Mucosa of stomach (tissue), 1 donor: ENCODE results near the gene CDC27.

Experiments
- H3K27me3 ChIP-seq: one replicate; pipeline ENCODE4 v1.7.0; 2013; ENCODE audit warnings: mild to moderate bottlenecking, low read length; ENCODE audit not compliant: control insufficient read depth, insufficient read depth
- H3K36me3 ChIP-seq: one replicate; pipeline ENCODE4 v1.7.0; 2013; ENCODE audit warnings: low read length; ENCODE audit not compliant: control insufficient read depth, insufficient read depth
- H3K4me1 ChIP-seq: one replicate; pipeline ENCODE4 v1.7.0; 2013; ENCODE audit warnings: mild to moderate bottlenecking, low read length; ENCODE audit not compliant: control insufficient read depth, insufficient read depth
- H3K4me3 ChIP-seq: one replicate; pipeline ENCODE4 v1.7.0; 2013; ENCODE audit warnings: low read length
- H3K9ac ChIP-seq: one replicate; pipeline ENCODE4 v1.7.0; 2013; ENCODE audit warnings: mild to moderate bottlenecking, low read length, moderate library complexity
- H3K9me3 ChIP-seq: one replicate; pipeline ENCODE4 v1.7.0; 2013; ENCODE audit warnings: mild to moderate bottlenecking, low read length, moderate library complexity; ENCODE audit not compliant: control insufficient read depth
- donor health status: Pancreatic carcinoma.

CDC27 gene, protein sequence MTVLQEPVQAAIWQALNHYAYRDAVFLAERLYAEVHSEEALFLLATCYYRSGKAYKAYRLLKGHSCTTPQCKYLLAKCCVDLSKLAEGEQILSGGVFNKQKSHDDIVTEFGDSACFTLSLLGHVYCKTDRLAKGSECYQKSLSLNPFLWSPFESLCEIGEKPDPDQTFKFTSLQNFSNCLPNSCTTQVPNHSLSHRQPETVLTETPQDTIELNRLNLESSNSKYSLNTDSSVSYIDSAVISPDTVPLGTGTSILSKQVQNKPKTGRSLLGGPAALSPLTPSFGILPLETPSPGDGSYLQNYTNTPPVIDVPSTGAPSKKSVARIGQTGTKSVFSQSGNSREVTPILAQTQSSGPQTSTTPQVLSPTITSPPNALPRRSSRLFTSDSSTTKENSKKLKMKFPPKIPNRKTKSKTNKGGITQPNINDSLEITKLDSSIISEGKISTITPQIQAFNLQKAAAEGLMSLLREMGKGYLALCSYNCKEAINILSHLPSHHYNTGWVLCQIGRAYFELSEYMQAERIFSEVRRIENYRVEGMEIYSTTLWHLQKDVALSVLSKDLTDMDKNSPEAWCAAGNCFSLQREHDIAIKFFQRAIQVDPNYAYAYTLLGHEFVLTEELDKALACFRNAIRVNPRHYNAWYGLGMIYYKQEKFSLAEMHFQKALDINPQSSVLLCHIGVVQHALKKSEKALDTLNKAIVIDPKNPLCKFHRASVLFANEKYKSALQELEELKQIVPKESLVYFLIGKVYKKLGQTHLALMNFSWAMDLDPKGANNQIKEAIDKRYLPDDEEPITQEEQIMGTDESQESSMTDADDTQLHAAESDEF

DNA sequence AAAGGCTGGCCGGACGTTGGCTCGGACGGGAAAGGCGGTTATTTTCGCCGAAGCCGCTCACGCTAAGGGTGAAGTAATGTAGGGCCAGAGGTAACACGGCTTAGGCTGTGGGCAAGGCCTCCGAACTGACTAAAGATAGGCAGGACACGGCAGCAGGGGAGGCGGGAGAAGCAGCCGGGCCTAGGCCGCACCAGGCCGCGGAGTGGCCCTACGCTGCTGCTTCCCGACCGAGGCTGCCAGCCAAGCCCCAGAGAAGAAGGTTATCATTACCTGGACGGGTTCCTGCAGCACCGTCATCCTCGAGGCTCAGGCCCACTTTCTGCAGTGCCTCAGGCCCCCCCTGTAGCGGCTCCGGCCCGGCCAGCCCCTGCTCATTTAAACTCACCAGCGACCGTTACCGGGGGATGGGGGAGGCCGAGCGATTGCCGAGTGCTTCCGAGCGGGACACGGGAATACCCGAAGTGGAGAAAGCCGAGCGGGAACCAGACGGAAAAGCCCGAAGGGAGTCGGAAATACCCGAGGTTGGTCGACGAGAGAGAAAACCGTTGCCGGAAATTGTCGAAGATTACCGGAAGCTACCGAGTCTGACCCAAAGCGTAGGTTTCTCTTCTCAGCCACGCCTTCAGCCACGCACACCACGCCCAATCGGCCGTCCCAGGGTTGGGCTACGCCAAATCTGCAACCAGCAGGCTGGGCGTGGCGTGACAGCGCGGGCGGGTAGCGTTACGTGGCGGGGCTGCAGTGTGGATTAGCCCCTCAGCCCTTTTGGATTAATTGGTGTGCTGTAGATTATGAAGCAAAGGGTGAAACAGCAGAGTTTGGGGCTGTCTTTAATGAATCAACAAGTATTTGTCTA, at the start of gene CDC27:
Gene CDC27 (minus strand): TSS at position 420 of the 856 bp plus-strand sequence. CDS start 123 bp downstream, at position 297.
- H3K9ac ChIP-seq, result peak within 1 kb of the TSS; percentile 89
- peak within 1 kb of the TSS; percentile 44 for H3K4me3 ChIP-seq
- no peaks in the 10 kb centered on the region for H3K27me3 ChIP-seq
- no peaks in the 10 kb centered on the region for H3K36me3 ChIP-seq
- H3K9me3 ChIP-seq, result no peaks in the 10 kb centered on the region
- H3K4me1 ChIP-seq, result no peaks in the 10 kb centered on the region

DNA sequence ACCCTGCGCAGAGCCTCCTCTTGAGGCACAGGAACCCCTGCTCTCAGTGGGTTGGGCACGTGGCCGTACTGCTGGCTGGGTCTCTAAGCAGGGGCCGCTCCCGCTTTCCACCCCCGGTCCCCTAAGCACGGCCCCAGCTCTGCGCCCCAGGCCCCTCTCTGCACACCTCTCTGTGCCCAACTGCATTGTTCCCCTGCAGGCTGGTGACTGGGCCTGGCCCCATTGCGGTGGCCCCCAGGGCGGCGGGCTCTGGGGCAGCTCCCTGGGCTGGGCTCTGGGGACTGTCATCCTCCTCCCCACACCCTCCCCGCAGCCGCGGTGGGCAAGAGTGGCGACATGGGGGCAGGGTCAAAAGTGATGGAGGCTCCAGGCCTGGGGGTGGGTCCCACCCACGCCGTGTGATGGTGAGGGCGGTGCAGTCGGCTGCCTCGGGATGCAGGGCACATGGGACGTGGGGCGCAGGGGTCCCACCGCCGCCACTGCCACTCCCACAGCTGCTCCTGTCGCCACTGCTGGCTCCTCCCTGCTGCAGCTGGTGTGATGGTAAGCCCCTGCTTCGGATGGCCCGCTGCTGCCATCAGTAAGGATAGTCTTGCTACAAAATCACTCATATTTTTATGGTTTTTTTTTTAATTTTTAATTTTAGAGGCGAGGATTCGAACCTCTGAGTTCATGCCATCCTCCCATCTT, 49.4 kb upstream of the CDC27 start:
- no peaks in the 10 kb centered on the region for H3K9me3 ChIP-seq
- H3K36me3 ChIP-seq, result no peaks in the 10 kb centered on the region
- H3K9ac ChIP-seq, result no peak overlapping the region
- no peaks in the 10 kb centered on the region for H3K27me3 ChIP-seq
- no peaks in the 10 kb centered on the region for H3K4me1 ChIP-seq
- no peak overlapping the region for H3K4me3 ChIP-seq

- Histone ChIP-seq H3K4me1 (no peaks in the 10 kb centered on the region), H3K36me3 (no peaks in the 10 kb centered on the region), H3K27me3 (no peaks in the 10 kb centered on the region), H3K9ac (no peak overlapping the region), H3K9me3 (no peaks in the 10 kb centered on the region), H3K4me3 (no peak overlapping the region)
Observed at GRCh38 chr17:47237841-47238240, 48.7 kb upstream of the CDC27 start.

DNA sequence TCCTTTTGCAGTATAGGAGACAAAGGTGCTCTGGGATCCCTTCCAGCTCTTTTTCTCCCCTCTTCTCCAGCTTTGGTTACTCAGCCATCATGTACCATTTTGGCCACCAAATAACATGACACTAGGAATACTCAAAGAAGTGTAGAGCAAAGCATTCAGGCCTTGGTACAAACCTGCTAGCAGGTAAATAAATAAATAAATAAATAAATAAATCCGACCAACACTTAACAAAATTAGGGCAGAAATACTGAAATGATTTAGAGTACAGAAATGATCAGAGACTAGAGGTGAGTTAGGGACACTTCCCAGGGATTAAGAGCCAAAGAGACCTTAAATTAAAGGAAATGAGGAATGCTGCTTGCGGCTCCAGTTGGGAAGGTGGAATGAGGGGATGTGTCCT, 46.8 kb upstream of the CDC27 start:
- Histone ChIP-seq H3K27me3 (no peaks in the 10 kb centered on the region), H3K9ac (no peak overlapping the region), H3K9me3 (no peaks in the 10 kb centered on the region), H3K4me3 (no peak overlapping the region), H3K4me1 (no peaks in the 10 kb centered on the region), H3K36me3 (no peaks in the 10 kb centered on the region)

DNA sequence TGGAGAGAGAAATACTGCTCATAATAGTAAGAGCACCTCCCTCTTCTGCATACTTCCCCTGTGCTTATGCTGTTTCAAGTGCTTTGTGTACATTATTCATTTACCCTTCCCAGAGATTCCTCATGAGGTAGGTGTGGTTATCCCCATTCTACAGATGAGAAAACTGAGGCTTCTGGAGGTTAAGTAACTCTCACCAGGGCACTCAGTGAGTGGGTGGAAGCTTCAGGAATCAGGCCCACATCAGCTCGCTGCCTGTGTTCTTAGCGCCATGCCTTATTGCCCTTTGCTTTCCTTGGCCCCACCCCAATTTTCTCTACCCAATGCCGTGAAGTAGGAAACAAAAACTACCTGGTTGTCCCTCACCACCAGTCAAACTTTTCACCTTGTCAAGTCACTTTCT, 46.4 kb upstream of the CDC27 start:
- H3K36me3 ChIP-seq, result no peaks in the 10 kb centered on the region
- no peak overlapping the region for H3K4me3 ChIP-seq
- H3K27me3 ChIP-seq, result no peaks in the 10 kb centered on the region
- H3K9ac ChIP-seq, result no peak overlapping the region
- H3K9me3 ChIP-seq, result no peaks in the 10 kb centered on the region
- H3K4me1 ChIP-seq, result no peaks in the 10 kb centered on the region

DNA sequence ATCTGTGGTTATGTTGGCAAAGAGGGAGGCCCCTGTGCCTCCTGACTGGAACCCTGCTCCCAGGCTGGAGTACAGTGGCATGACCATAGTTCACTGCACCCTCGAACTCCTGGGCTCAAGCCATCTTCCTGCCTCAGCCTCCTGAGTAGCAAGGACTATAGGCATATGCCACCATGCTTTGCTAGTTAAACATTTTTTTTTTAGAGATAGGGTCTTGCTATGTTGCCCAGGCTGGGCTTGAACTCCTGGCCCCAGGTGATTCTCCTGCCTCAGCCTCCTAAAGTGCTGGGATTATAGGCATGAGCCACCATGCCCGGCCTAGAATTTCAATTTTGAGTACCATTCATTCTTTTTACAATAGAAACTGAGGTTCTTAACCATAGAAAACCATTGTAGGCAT, 43.4 kb upstream of the CDC27 start:
- H3K9me3 ChIP-seq, result no peaks in the 10 kb centered on the region
- H3K27me3 ChIP-seq, result no peaks in the 10 kb centered on the region
- no peaks in the 10 kb centered on the region for H3K36me3 ChIP-seq
- no peak overlapping the region for H3K9ac ChIP-seq
- no peak overlapping the region for H3K4me3 ChIP-seq
- peaks cover 7% of the 10 kb centered on the region for H3K4me1 ChIP-seq

DNA sequence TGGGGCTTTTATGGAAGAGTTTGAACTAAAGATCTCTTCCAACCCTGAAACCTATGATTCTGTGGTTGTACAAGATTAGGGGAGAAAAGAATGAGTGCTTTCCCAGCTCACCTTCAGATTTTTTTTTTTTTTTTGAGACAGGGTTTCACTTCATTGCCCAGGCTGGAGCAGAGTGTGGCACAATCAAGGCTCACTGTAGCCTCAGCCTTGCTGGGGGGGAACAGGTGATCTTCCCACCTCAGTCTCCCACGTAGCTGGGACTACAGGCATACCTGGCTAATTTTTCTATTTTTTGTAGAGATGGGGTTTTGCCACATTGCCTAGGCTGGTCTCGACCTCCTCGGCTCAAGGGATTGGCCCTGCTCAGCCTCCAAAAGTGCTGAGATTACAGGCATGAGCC, 42.8 kb upstream of the CDC27 start:
- Histone ChIP-seq H3K9ac (no peak overlapping the region), H3K4me3 (no peak overlapping the region), H3K36me3 (no peaks in the 10 kb centered on the region), H3K4me1 (peaks cover 7% of the 10 kb centered on the region), H3K27me3 (no peaks in the 10 kb centered on the region), H3K9me3 (no peaks in the 10 kb centered on the region)

DNA sequence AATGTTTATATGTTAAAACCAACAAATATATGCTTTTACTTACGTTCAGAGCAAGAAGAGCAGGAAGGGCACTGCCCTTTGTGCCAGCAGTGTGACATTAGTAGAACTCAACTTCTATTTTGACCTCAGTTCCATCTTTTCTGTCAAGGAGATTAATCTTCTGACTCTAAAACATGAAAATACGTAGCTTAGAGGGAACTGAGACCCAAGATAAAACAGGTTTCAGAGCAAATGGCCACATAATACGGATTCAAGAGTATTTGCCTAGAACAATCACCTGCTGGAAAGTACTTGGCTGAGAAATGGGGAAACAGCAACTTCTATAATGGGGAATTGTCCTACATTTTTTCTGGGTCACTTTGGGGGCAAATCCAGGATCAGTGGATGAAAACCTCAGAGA, 42.2 kb upstream of the CDC27 start:
- H3K27me3 ChIP-seq, result no peaks in the 10 kb centered on the region
- H3K4me3 ChIP-seq, result no peak overlapping the region
- no peak overlapping the region for H3K9ac ChIP-seq
- no peaks in the 10 kb centered on the region for H3K36me3 ChIP-seq
- peaks cover 9% of the 10 kb centered on the region for H3K4me1 ChIP-seq
- no peaks in the 10 kb centered on the region for H3K9me3 ChIP-seq

DNA sequence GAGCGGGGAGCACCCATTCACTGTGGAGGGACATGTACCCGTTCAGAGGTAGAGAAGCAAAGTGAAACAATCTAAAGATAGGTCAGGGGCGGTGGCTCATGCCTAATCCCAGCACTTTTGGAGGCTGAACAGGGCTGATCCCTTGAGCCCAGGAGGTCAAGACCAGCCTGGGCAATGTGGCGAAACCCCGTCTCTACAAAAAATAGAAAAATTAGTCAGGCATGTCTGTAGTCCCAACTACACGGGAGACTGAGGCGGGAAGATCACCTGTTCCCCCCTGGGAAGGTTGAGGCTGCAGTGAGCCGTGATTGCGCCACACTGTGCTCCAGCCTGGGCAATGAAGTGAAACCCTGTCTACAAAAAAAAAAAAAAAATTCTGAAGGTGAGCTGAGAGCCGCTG, 41.8 kb upstream of the CDC27 start:
- H3K9me3 ChIP-seq, result no peaks in the 10 kb centered on the region
- H3K4me1 ChIP-seq, result peaks cover 14% of the 10 kb centered on the region
- H3K36me3 ChIP-seq, result no peaks in the 10 kb centered on the region
- no peaks in the 10 kb centered on the region for H3K27me3 ChIP-seq
- H3K4me3 ChIP-seq, result no peak overlapping the region
- H3K9ac ChIP-seq, result no peak overlapping the region

DNA sequence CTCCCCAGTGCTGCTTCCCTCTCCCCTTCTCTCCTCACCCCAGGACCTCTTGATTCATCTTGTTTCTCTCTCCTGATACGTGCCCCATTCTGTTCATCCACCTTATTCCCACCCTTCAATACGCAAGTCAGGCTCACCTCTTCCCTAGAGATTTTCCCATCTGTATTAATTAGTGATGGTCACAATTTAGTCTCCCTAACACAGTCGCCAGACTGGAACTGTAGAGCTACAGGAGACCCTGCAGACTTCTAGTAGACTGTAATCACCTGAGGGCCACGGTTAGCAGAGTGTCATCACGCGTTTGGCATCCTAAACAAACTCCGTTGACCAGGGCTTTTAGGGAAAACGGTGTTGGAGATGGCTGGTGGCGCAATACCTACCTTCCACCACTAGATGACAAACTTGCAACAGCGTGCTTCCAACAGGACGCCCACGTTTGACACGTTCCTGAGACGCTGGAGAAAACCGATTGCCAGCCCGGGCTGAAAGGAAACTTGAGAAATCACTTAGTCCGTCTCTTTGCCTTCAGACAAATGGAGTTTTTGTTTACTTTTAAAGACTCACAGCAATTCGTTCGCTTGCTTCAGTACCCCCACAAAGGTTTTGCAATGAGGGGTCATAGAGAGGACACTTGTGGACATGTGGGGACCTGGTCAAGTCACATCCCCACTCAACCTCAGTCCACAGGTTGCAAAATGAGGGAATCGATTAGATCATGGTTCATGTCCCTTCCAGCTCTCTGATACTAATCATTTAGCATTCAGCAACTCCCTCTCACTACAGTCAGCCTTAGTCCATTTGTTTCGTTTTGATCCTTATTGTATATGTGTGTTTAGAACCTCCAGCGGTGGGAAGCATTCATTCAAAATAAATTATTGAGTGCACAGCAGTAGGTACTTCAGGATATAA, 40.7 kb upstream of the CDC27 start:
- Histone ChIP-seq H3K4me3 (no peak overlapping the region), H3K36me3 (no peaks in the 10 kb centered on the region), H3K27me3 (no peaks in the 10 kb centered on the region), H3K9ac (peak overlapping the region; percentile 13), H3K9me3 (no peaks in the 10 kb centered on the region), H3K4me1 (peaks cover 24% of the 10 kb centered on the region)

DNA sequence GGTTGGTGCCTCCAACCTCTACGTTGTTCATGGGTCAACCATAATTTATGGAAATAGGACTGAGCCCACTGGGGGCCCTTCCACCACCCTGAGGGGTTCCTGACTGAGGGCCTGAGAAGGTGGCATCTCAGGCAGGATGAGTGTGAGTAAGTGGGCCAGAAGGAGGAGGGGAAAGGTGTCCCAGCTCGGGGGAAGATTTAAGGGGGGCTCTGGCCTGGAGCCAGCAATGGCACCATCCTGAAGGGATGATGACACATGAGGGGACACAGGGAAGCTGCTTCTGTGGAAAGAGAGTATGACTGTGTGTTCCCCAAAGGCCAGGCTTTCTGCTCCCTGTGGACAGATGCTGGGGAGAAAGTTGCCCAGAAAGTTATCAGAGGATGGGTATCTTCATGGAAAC, 38.8 kb upstream of the CDC27 start:
- no peaks in the 10 kb centered on the region for H3K36me3 ChIP-seq
- no peaks in the 10 kb centered on the region for H3K27me3 ChIP-seq
- peaks cover 43% of the 10 kb centered on the region for H3K4me1 ChIP-seq
- no peak overlapping the region for H3K9ac ChIP-seq
- no peak overlapping the region for H3K4me3 ChIP-seq
- H3K9me3 ChIP-seq, result no peaks in the 10 kb centered on the region
